H1 (cell line): ENCODE data around the gene IL31RA. TPM values are rescaled to one million over a fixed set of nuclear protein-coding genes. Genes with fewer than 3 reads are reported as not detected.

ENCODE experiments used
- CTCF ChIA-PET: fragments of 300-600 bp; sonication (Branson Sonifier 250); formaldehyde crosslinking; loops from one replicate; lab custom pipeline; 2021; ENCODE audit not compliant: partially characterized antibody; lab: Charles Lee
- POLR2A ChIA-PET: fragments of 300-600 bp; sonication (Branson Sonifier 250); formaldehyde crosslinking; loops from one replicate; lab custom pipeline; 2021; ENCODE audit warnings: inconsistent platforms; ENCODE audit not compliant: partially characterized antibody; lab: Charles Lee
- DNase-seq, 2 experiments: peaks; one replicate each; pipeline versions ENCODE4 v3.0.0 to v3.0.0-alpha.2; 2010 to 2022; ENCODE audit warnings: low spot score in 2 of 2, low read depth in 1 of 2, mixed read lengths in 1 of 2
- FAIRE-seq: peaks from 2 replicates; lab custom pipeline; 2011; peaks lifted over from hg19 to GRCh38; lab: Jason Lieb, UNC
- H2AFZ ChIP-seq: 2 replicates; pipeline ENCODE4 v1.8.1; 2012; ENCODE audit warnings: low read length, inconsistent platforms
- H2AK5ac ChIP-seq: 2 replicates; pipeline ENCODE4 v1.6.1; 2013; ENCODE audit warnings: low read depth, low read length
- H2BK120ac ChIP-seq: replicated peaks from 2 replicates; pipeline ENCODE3; 2013; ENCODE audit warnings: low read depth, low read length, inconsistent platforms
- H2BK12ac ChIP-seq: 2 replicates; pipeline ENCODE4 v1.6.1; 2013; ENCODE audit warnings: low read depth, low read length
- H2BK15ac ChIP-seq: 2 replicates; pipeline ENCODE4 v1.6.1; 2013; ENCODE audit warnings: low read length
- H2BK20ac ChIP-seq: 2 replicates; pipeline ENCODE4 v1.6.1; 2013; ENCODE audit warnings: low read length
- H2BK5ac ChIP-seq: 2 replicates; pipeline ENCODE4 v1.6.1; 2013; ENCODE audit warnings: low read depth, low read length
- H3K14ac ChIP-seq: 2 replicates; pipeline ENCODE4 v1.6.1; 2013; ENCODE audit warnings: inconsistent platforms; ENCODE audit not compliant: insufficient read length
- H3K18ac ChIP-seq: 2 replicates; pipeline ENCODE4 v1.6.1; 2013; ENCODE audit warnings: low read length; ENCODE audit errors: extremely low read depth
- H3K23ac ChIP-seq: 2 replicates; pipeline ENCODE4 v1.6.1; 2013; ENCODE audit warnings: inconsistent platforms; ENCODE audit not compliant: insufficient read length
- H3K23me2 ChIP-seq: 2 replicates; pipeline ENCODE4 v1.6.1; 2013; ENCODE audit warnings: low read depth, low read length
- H3K27ac ChIP-seq: 2 replicates; pipeline ENCODE4 v1.6.1; 2011; ENCODE audit warnings: low read depth, low read length, inconsistent platforms
- H3K27me3 ChIP-seq, 4 experiments: replicated peaks in 1 of 4; 1 replicate in 1 of 4; 2 replicates in 3 of 4; pipeline versions ENCODE4 v1.6.1 to v1.8.1; 2011 to 2013; ENCODE audit warnings: low read length in 3 of 4, mild to moderate bottlenecking in 3 of 4, inconsistent platforms in 2 of 4, mixed read lengths in 2 of 4, moderate library complexity in 1 of 4; ENCODE audit not compliant: control insufficient read depth in 3 of 4, insufficient read depth in 3 of 4; ENCODE audit errors: extremely low read depth in 1 of 4
- H3K36me3 ChIP-seq, 4 experiments: 2 replicates each; pipeline versions ENCODE4 v1.6.1 to v1.8.1; 2011 to 2013; ENCODE audit warnings: mild to moderate bottlenecking in 4 of 4, low read length in 3 of 4, moderate library complexity in 2 of 4, control low read depth in 1 of 4, inconsistent platforms in 1 of 4; ENCODE audit not compliant: insufficient read depth in 4 of 4, control insufficient read depth in 2 of 4
- H3K4ac ChIP-seq: replicated peaks from 2 replicates; pipeline ENCODE3; 2013; ENCODE audit warnings: low read length, low read depth, mixed read lengths, inconsistent platforms; ENCODE audit not compliant: insufficient read length
- H3K4me1 ChIP-seq, 4 experiments: replicated peaks in 1 of 4; 1 replicate in 1 of 4; 2 replicates in 3 of 4; pipeline versions ENCODE4 v1.6.1 to v1.8.1; 2011 to 2013; ENCODE audit warnings: low read length in 3 of 4, inconsistent platforms in 2 of 4, mixed read lengths in 1 of 4; ENCODE audit not compliant: insufficient read depth in 4 of 4, control insufficient read depth in 3 of 4
- H3K4me2 ChIP-seq, 2 experiments: 2 replicates each; pipeline versions ENCODE4 v1.6.1 to v1.8.1; 2011 to 2013; ENCODE audit warnings: low read depth in 2 of 2, low read length in 2 of 2, control low read depth in 1 of 2, inconsistent platforms in 1 of 2, mild to moderate bottlenecking in 1 of 2; ENCODE audit not compliant: insufficient read depth in 1 of 2
- H3K4me3 ChIP-seq, 4 experiments: fragments of 200-600, 300-600 bp in 1 of 4; sonication (generic), shearing (Covaris generic), sonication (Bioruptor Twin) in 1 of 4; 2 replicates each; pipeline versions ENCODE4 v1.5.1 to v1.8.1; 2011 to 2016; ENCODE audit warnings: low read length in 4 of 4, low read depth in 3 of 4, control low read depth in 2 of 4, inconsistent platforms in 2 of 4, mild to moderate bottlenecking in 2 of 4, mixed read lengths in 1 of 4, moderate library complexity in 1 of 4; ENCODE audit not compliant: insufficient read depth in 2 of 4; ENCODE audit errors: extremely low read depth in 1 of 4
- H3K56ac ChIP-seq: replicated peaks from 2 replicates; pipeline ENCODE3; 2013; ENCODE audit warnings: low read depth, mild to moderate bottlenecking, mixed read lengths, low read length, inconsistent platforms; ENCODE audit not compliant: insufficient read length
- H3K79me1 ChIP-seq: 2 replicates; pipeline ENCODE4 v1.6.1; 2013; ENCODE audit warnings: low read depth, low read length, control low read depth
- H3K79me2 ChIP-seq, 2 experiments: 2 replicates each; pipeline versions ENCODE4 v1.6.1 to v1.8.1; 2012 to 2013; ENCODE audit warnings: low read length in 2 of 2, mild to moderate bottlenecking in 2 of 2, inconsistent platforms in 1 of 2; ENCODE audit not compliant: insufficient read depth in 2 of 2, control insufficient read depth in 1 of 2
- H3K9ac ChIP-seq, 4 experiments: replicated peaks in 1 of 4; 1 replicate in 1 of 4; 2 replicates in 3 of 4; pipeline versions ENCODE4 v1.6.1 to v1.8.1; 2011 to 2013; ENCODE audit warnings: low read depth in 3 of 4, low read length in 3 of 4, control low read depth in 2 of 4, mild to moderate bottlenecking in 2 of 4, moderate library complexity in 2 of 4, inconsistent platforms in 1 of 4; ENCODE audit errors: extremely low read depth in 1 of 4
- H3K9me3 ChIP-seq, 2 experiments: 2 replicates each; pipeline versions ENCODE4 v1.6.1 to v1.8.1; 2012 to 2013; ENCODE audit warnings: mild to moderate bottlenecking in 2 of 2, moderate library complexity in 2 of 2, control low read depth in 1 of 2, inconsistent platforms in 1 of 2, low read depth in 1 of 2, low read length in 1 of 2, mixed read lengths in 1 of 2; ENCODE audit not compliant: insufficient read depth in 2 of 2
- H4K20me1 ChIP-seq, 2 experiments: replicated peaks in 1 of 2; 2 replicates each; pipeline versions ENCODE3 to v1.8.1; 2011 to 2013; ENCODE audit warnings: inconsistent platforms in 2 of 2, low read length in 2 of 2, mild to moderate bottlenecking in 1 of 2; ENCODE audit not compliant: insufficient read depth in 2 of 2, control insufficient read depth in 1 of 2
- H4K5ac ChIP-seq: 2 replicates; pipeline ENCODE4 v1.6.1; 2013; ENCODE audit warnings: low read length, low read depth, mixed read lengths, inconsistent platforms; ENCODE audit not compliant: insufficient read length
- H4K8ac ChIP-seq: 2 replicates; pipeline ENCODE4 v1.8.0; 2013; ENCODE audit warnings: mild to moderate bottlenecking, moderate library complexity, low read length, inconsistent platforms; ENCODE audit not compliant: insufficient read depth; ENCODE audit errors: extremely low read depth
- H4K91ac ChIP-seq: replicated peaks from 2 replicates; pipeline ENCODE3; 2013; ENCODE audit warnings: low read length, mixed read lengths, inconsistent platforms; ENCODE audit not compliant: insufficient read length
- NRF1 ChIP-seq: IDR thresholded peaks from 2 replicates; pipeline ENCODE4 v1.6.1; 2011; ENCODE audit warnings: mild to moderate bottlenecking, low read depth, low read length, improper control_type of control experiment
- TAF7 ChIP-seq: optimal IDR thresholded peaks from 2 replicates; pipeline ENCODE3; 2011; ENCODE audit warnings: low read depth, mild to moderate bottlenecking, inconsistent platforms, low read length, moderate library complexity, borderline replicate concordance
- YY1 ChIP-seq: IDR thresholded peaks from 2 replicates; pipeline ENCODE4 v1.6.1; 2011; ENCODE audit warnings: low read depth, mild to moderate bottlenecking, low read length
- WGBS, 2 experiments: shearing (Covaris generic) in 1 of 2; methylation state at CpG; one replicate each; pipeline versions ENCODE4 v1.1.6 to v1.1.7; 2013 to 2015; ENCODE audit warnings: low lambda C conversion rate in 2 of 2, mixed read lengths in 2 of 2, inconsistent platforms in 1 of 2, low coverage in 1 of 2, missing lambda C conversion rate in 1 of 2; ENCODE audit not compliant: insufficient replicate concordance in 2 of 2, insufficient coverage in 1 of 2, insufficient read length in 1 of 2; ENCODE audit errors: extremely low coverage in 1 of 2, missing lambda C conversion rate in 1 of 2; 5-methylcytosine and 5-hydroxymethylcytosine counted together
- polyA plus RNA-seq, 7 experiments: library from polyadenylated mRNA; depleted of rRNA in 3 of 7; stranded (reverse) in 5 of 7; unstranded in 2 of 7; fragments of >200 nt in 5 of 7; fragments of 200-250 nt in 2 of 7; gene quantifications; 1 replicate in 5 of 7; 2 replicates in 1 of 7; 4 replicates in 1 of 7; pipeline versions ENCODE4 v1.2.1 to v1.2.3, GENCODE V29; 2011 to 2013; ENCODE audit warnings: missing spikeins in 2 of 7, mixed read lengths in 2 of 7
- total RNA-seq: library from RNA; stranded (reverse); fragmentation: NEBNext Ultra II Directional; extraction: Animal tissue kit (Norgen Biotek cat#: 25700); gene quantifications from 2 replicates; pipeline ENCODE4 v1.2.1, GENCODE V29; 2021

The IL31RA gene
- total and polyA plus RNA-seq, 2 of the 8 experiments (the other 6 are each of a cell fraction or from before 2014, with no cell fraction given), result not detected

DNA sequence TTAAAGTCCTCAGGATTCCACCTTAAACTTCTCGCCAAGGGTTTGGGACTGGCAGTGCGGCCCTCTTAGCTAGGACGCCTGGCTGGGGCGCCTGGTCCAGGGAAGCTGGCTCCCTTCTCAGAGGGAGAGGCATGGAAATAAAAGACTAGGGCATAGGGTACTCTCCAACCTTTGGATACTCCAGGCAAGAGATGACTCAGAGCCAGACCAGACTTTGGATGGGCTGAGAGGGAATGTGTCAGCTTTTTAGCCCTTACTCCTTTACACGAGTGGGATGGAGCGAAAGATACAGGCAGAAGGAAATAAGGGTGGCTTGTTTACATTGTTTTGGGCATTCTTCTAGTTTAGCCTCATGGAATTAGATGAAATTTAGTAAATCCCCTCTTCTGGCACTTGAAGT is 48.2 kb downstream of the IL31RA start:
- no peak overlapping the region for H2BK12ac ChIP-seq
- H3K9ac ChIP-seq, result no peak overlapping the region
- H2BK15ac ChIP-seq, result no peak overlapping the region
- H3K14ac ChIP-seq, result no peak overlapping the region
- H3K4ac ChIP-seq, result no peak overlapping the region
- H2BK20ac ChIP-seq, result no peak overlapping the region
- H3K18ac ChIP-seq, result no peak overlapping the region
- CTCF ChIA-PET, result interaction anchor here (0.8 kb wide), 1 partner anchor 19 kb away, joined by 3 read pairs; no protein-coding TSS in a partner anchor
- no peak overlapping the region for H3K27ac ChIP-seq
- no peaks in the 10 kb centered on the region for H3K27me3 ChIP-seq
- no peak overlapping the region for H3K56ac ChIP-seq
- H3K4me2 ChIP-seq, result no peak overlapping the region
- no peak overlapping the region for H4K91ac ChIP-seq
- no peak overlapping the region for H4K8ac ChIP-seq
- H4K20me1 ChIP-seq, result no peaks in the 10 kb centered on the region
- H3K79me1 ChIP-seq, result no peaks in the 10 kb centered on the region
- WGBS, 2 experiments, result 94% methylated on average over 6 of the region's 6 CpGs; no CpG with 5 or more reads in 1 of the 2 experiments
- H3K9me3 ChIP-seq, result no peaks in the 10 kb centered on the region
- no peaks in the 10 kb centered on the region for H3K36me3 ChIP-seq
- DNase-seq (no peak), FAIRE-seq (no peak)
- no peak overlapping the region for H3K23ac ChIP-seq
- H3K4me3 ChIP-seq, result no peak overlapping the region
- H2BK120ac ChIP-seq, result no peak overlapping the region
- H3K4me1 ChIP-seq, result no peaks in the 10 kb centered on the region
- H4K5ac ChIP-seq, result no peak overlapping the region
- H2BK5ac ChIP-seq, result no peak overlapping the region
- H2AFZ ChIP-seq, result no peak overlapping the region
- no peak for TF ChIP-seq NRF1
- TF ChIP-seq TAF7, result no peak
- TF ChIP-seq YY1, result no peak
- no peaks in the 10 kb centered on the region for H3K23me2 ChIP-seq
- no peak overlapping the region for H2AK5ac ChIP-seq
- POLR2A ChIA-PET, result no interaction called here
- no peaks in the 10 kb centered on the region for H3K79me2 ChIP-seq
